ENCODE results near the gene FAHD2A. TPM values are rescaled to one million over a fixed set of nuclear protein-coding genes. Genes with fewer than 3 reads are reported as not detected.
A peak's percentile ranks its signal among the peaks of the same experiment; 100 is the strongest.
"Not testable (repeated sequence)": the region's sequence is repeated elsewhere in the genome, so short reads cannot be mapped to it uniquely, and the experiment has no call there.

Gene FAHD2A
- total and polyA plus RNA-seq, 5 donors from 2014 or later: 9.1 to 24.1 (median 15.6) TPM

- DNase-seq (no peak), ATAC-seq (ENCODE audit: low read depth in 2 of 2) (no peak)
- Mint-ChIP-seq H3K27ac (no peak overlapping the region), H3K9me3 (peaks cover 0 to 1% (median 0%) of the 10 kb centered on the region in 7 donors), H3K4me3 (no peak overlapping the region), H3K4me1 (peaks cover 0 to 4% (median 1%) of the 10 kb centered on the region in 4 donors), H3K27me3 (peaks cover 9% of the 10 kb centered on the region), H3K36me3 (no peaks in the 10 kb centered on the region)
- Histone ChIP-seq H3K27me3 (ENCODE audit: control insufficient read depth, insufficient read depth, low read length) (no peaks in the 10 kb centered on the region), H3K36me3 (ENCODE audit: control insufficient read depth, insufficient read depth, low read length) (no peaks in the 10 kb centered on the region), H3K27ac (ENCODE audit: insufficient read depth, low read length, poor library complexity, severe bottlenecking) (no peak overlapping the region), H3K4me3 (ENCODE audit: low read depth, low read length) (no peak overlapping the region), H3K9me3 (ENCODE audit: control insufficient read depth in 2 of 2, low read length in 2 of 2) (no peaks in the 10 kb centered on the region), H3K4me1 (ENCODE audit: control insufficient read depth, insufficient read depth, low read length, poor library complexity, severe bottlenecking) (no peaks in the 10 kb centered on the region)
Measured at GRCh38 chr2:95393901-95394300, 8.6 kb upstream of the FAHD2A start.

GRCh38 chr2:95399061-95399460 lies 3.4 kb upstream of the FAHD2A start:
- no peaks in the 10 kb centered on the region for H3K36me3 Mint-ChIP-seq
- H3K4me3 Mint-ChIP-seq: peak overlapping the region in 1 of 4 donors; percentile 25
- no peak overlapping the region for H3K4me3 ChIP-seq (ENCODE audit: low read depth, low read length)
- no peak overlapping the region for H3K27ac ChIP-seq (ENCODE audit: insufficient read depth, low read length, poor library complexity, severe bottlenecking)
- no peak for ATAC-seq (ENCODE audit: low read depth in 2 of 2)
- peaks cover 7 to 30% (median 22%) of the 10 kb centered on the region in 4 donors for H3K4me1 Mint-ChIP-seq
- H3K27ac Mint-ChIP-seq: no peak overlapping the region
- H3K9me3 ChIP-seq (ENCODE audit: control insufficient read depth in 2 of 2, low read length in 2 of 2): no peaks in the 10 kb centered on the region
- peaks cover 4% of the 10 kb centered on the region for H3K27me3 Mint-ChIP-seq
- H3K27me3 ChIP-seq (ENCODE audit: control insufficient read depth, insufficient read depth, low read length): no peaks in the 10 kb centered on the region
- H3K9me3 Mint-ChIP-seq: peaks cover 0 to 1% (median 0%) of the 10 kb centered on the region in 7 donors
- H3K36me3 ChIP-seq (ENCODE audit: control insufficient read depth, insufficient read depth, low read length): no peaks in the 10 kb centered on the region
- peaks cover 19% of the 10 kb centered on the region for H3K4me1 ChIP-seq (ENCODE audit: control insufficient read depth, insufficient read depth, low read length, poor library complexity, severe bottlenecking)
- DNase-seq: no peak

- no peaks in the 10 kb centered on the region for H3K36me3 Mint-ChIP-seq
- H3K27me3 Mint-ChIP-seq: no peaks in the 10 kb centered on the region
- H3K27ac Mint-ChIP-seq: peak overlapping the region in 2 of 3 donors; percentile 97
- no peaks in the 10 kb centered on the region for H3K9me3 ChIP-seq (ENCODE audit: control insufficient read depth in 2 of 2, low read length in 2 of 2)
- peak overlapping the region; percentile 67 for H3K4me3 ChIP-seq (ENCODE audit: low read depth, low read length)
- H3K9me3 Mint-ChIP-seq: peaks cover 0 to 1% (median 0%) of the 10 kb centered on the region in 7 donors
- DNase-seq (no peak), ATAC-seq (ENCODE audit: low read depth in 2 of 2) (no peak)
- H3K4me1 ChIP-seq (ENCODE audit: control insufficient read depth, insufficient read depth, low read length, poor library complexity, severe bottlenecking): peaks cover 19% of the 10 kb centered on the region
- no peaks in the 10 kb centered on the region for H3K27me3 ChIP-seq (ENCODE audit: control insufficient read depth, insufficient read depth, low read length)
- H3K27ac ChIP-seq (ENCODE audit: insufficient read depth, low read length, poor library complexity, severe bottlenecking): no peak overlapping the region
- H3K36me3 ChIP-seq (ENCODE audit: control insufficient read depth, insufficient read depth, low read length): no peaks in the 10 kb centered on the region
- H3K4me3 Mint-ChIP-seq: peak overlapping the region; percentile 95 to 99 (median 98)
- H3K4me1 Mint-ChIP-seq: peaks cover 11 to 36% (median 22%) of the 10 kb centered on the region in 4 donors
Measured at GRCh38 chr2:95401480-95401879, 1.0 kb upstream of the FAHD2A start.

- ATAC-seq (ENCODE audit: low read depth in 2 of 2): peak; percentile 6 to 7
Measured at GRCh38 chr2:95402004-95402369, 521 bp upstream of the FAHD2A start.

GRCh38 chr2:95403204-95403721 lies 755 bp downstream of the FAHD2A start:
- H3K9me3 Mint-ChIP-seq; H3K36me3 Mint-ChIP-seq; H3K27me3 ChIP-seq (ENCODE audit: control insufficient read depth, insufficient read depth, low read length); H3K27me3 Mint-ChIP-seq; H3K9me3 ChIP-seq (ENCODE audit: control insufficient read depth in 2 of 2, low read length in 2 of 2); H3K36me3 ChIP-seq (ENCODE audit: control insufficient read depth, insufficient read depth, low read length): not testable (repeated sequence)
- Histone ChIP-seq H3K4me3 (ENCODE audit: low read depth, low read length) (peak overlapping the region; percentile 84), H3K4me1 (ENCODE audit: control insufficient read depth, insufficient read depth, low read length, poor library complexity, severe bottlenecking) (peaks cover 19% of the 10 kb centered on the region), H3K27ac (ENCODE audit: insufficient read depth, low read length, poor library complexity, severe bottlenecking) (peak overlapping the region; percentile 65)
- peak in 2 of 3 donors; percentile 26 to 43 for DNase-seq
- peak; percentile 1 to 8 for ATAC-seq (ENCODE audit: low read depth in 2 of 2)
- Mint-ChIP-seq H3K27ac (peak overlapping the region; percentile 93 to 97 (median 97)), H3K4me3 (peak overlapping the region; percentile 95 to 99 (median 98)), H3K4me1 (peaks cover 12 to 36% (median 22%) of the 10 kb centered on the region in 4 donors)

More at GRCh38 chr2:95402004-95402369, 521 bp upstream of the FAHD2A start:
- H3K4me3 Mint-ChIP-seq: peak overlapping the region; percentile 95 to 99 (median 98)
- H3K36me3 ChIP-seq (ENCODE audit: control insufficient read depth, insufficient read depth, low read length); H3K9me3 ChIP-seq (ENCODE audit: control insufficient read depth in 2 of 2, low read length in 2 of 2); H3K36me3 Mint-ChIP-seq; H3K9me3 Mint-ChIP-seq; H3K27me3 ChIP-seq (ENCODE audit: control insufficient read depth, insufficient read depth, low read length); H3K27me3 Mint-ChIP-seq: not testable (repeated sequence)
- peaks cover 19% of the 10 kb centered on the region for H3K4me1 ChIP-seq (ENCODE audit: control insufficient read depth, insufficient read depth, low read length, poor library complexity, severe bottlenecking)
- peak overlapping the region; percentile 67 for H3K4me3 ChIP-seq (ENCODE audit: low read depth, low read length)
- peak overlapping the region; percentile 93 to 97 (median 97) for H3K27ac Mint-ChIP-seq
- peak overlapping the region; percentile 14 for H3K27ac ChIP-seq (ENCODE audit: insufficient read depth, low read length, poor library complexity, severe bottlenecking)
- DNase-seq: peak in 1 of 3 donors; percentile 20
- peaks cover 12 to 36% (median 22%) of the 10 kb centered on the region in 4 donors for H3K4me1 Mint-ChIP-seq

GRCh38 chr2:95403824-95404223 lies 1.3 kb downstream of the FAHD2A start:
- not testable (repeated sequence) for H3K9me3 ChIP-seq (ENCODE audit: control insufficient read depth in 2 of 2, low read length in 2 of 2); ATAC-seq (ENCODE audit: low read depth in 2 of 2); H3K9me3 Mint-ChIP-seq; H3K36me3 ChIP-seq (ENCODE audit: control insufficient read depth, insufficient read depth, low read length); DNase-seq; H3K27me3 Mint-ChIP-seq; H3K27me3 ChIP-seq (ENCODE audit: control insufficient read depth, insufficient read depth, low read length); H3K27ac ChIP-seq (ENCODE audit: insufficient read depth, low read length, poor library complexity, severe bottlenecking)
- H3K4me3 Mint-ChIP-seq: peak overlapping the region; percentile 95 to 99 (median 98)
- H3K4me1 ChIP-seq (ENCODE audit: control insufficient read depth, insufficient read depth, low read length, poor library complexity, severe bottlenecking): peaks cover 19% of the 10 kb centered on the region
- H3K4me3 ChIP-seq (ENCODE audit: low read depth, low read length): peak overlapping the region; percentile 84
- peak overlapping the region in 2 of 3 donors; percentile 97 for H3K27ac Mint-ChIP-seq
- H3K4me1 Mint-ChIP-seq: peaks cover 12 to 36% (median 22%) of the 10 kb centered on the region in 4 donors
- H3K36me3 Mint-ChIP-seq: peaks cover 11% of the 10 kb centered on the region

- Mint-ChIP-seq H3K4me3 (peak overlapping the region in 3 of 4 donors; percentile 50 to 95 (median 63)), H3K4me1 (peaks cover 12 to 36% (median 27%) of the 10 kb centered on the region in 4 donors), H3K36me3 (peaks cover 17% of the 10 kb centered on the region)
- ATAC-seq (ENCODE audit: low read depth in 2 of 2); DNase-seq; H3K4me3 ChIP-seq (ENCODE audit: low read depth, low read length); H3K9me3 ChIP-seq (ENCODE audit: control insufficient read depth in 2 of 2, low read length in 2 of 2); H3K36me3 ChIP-seq (ENCODE audit: control insufficient read depth, insufficient read depth, low read length); H3K27me3 Mint-ChIP-seq; H3K9me3 Mint-ChIP-seq; H3K27ac Mint-ChIP-seq; H3K27me3 ChIP-seq (ENCODE audit: control insufficient read depth, insufficient read depth, low read length); H3K27ac ChIP-seq (ENCODE audit: insufficient read depth, low read length, poor library complexity, severe bottlenecking): not testable (repeated sequence)
- peaks cover 19% of the 10 kb centered on the region for H3K4me1 ChIP-seq (ENCODE audit: control insufficient read depth, insufficient read depth, low read length, poor library complexity, severe bottlenecking)
Measured at GRCh38 chr2:95404676-95405075, 2.2 kb downstream of the FAHD2A start.

GRCh38 chr2:95411239-95411638 lies 8.7 kb downstream of the FAHD2A start:
- H3K9me3 ChIP-seq (ENCODE audit: control insufficient read depth in 2 of 2, low read length in 2 of 2); H3K4me3 Mint-ChIP-seq; H3K36me3 ChIP-seq (ENCODE audit: control insufficient read depth, insufficient read depth, low read length); ATAC-seq (ENCODE audit: low read depth in 2 of 2); H3K27me3 ChIP-seq (ENCODE audit: control insufficient read depth, insufficient read depth, low read length); H3K4me1 Mint-ChIP-seq; H3K27ac ChIP-seq (ENCODE audit: insufficient read depth, low read length, poor library complexity, severe bottlenecking); H3K9me3 Mint-ChIP-seq; H3K4me1 ChIP-seq (ENCODE audit: control insufficient read depth, insufficient read depth, low read length, poor library complexity, severe bottlenecking); H3K27me3 Mint-ChIP-seq; DNase-seq; H3K4me3 ChIP-seq (ENCODE audit: low read depth, low read length): not testable (repeated sequence)
- peak overlapping the region in 1 of 3 donors; percentile 39 for H3K27ac Mint-ChIP-seq
- peaks cover 18% of the 10 kb centered on the region for H3K36me3 Mint-ChIP-seq
